ENCODE results near the gene VOPP1.
A peak's percentile ranks its signal among the peaks of the same experiment; 100 is the strongest.
"Not testable (repeated sequence)": the region's sequence is repeated elsewhere in the genome, so short reads cannot be mapped to it uniquely, and the experiment has no call there.

The VOPP1 gene

GRCh38 chr7:55572378-55573233 is at the start of gene VOPP1:
Gene VOPP1 (minus strand): TSS chr7:55572502. CDS start chr7:55572324, 178 bp downstream.
- H3K4me1 ChIP-seq (ENCODE audit: control insufficient read depth, low read length): peaks cover 56% of the 10 kb centered on the region
- no peaks in the 10 kb centered on the region for H3K9me3 ChIP-seq (ENCODE audit: control insufficient read depth, insufficient read depth, low read length)
- H3K4me2 ChIP-seq (ENCODE audit: low read length): peak within 1 kb of the TSS; percentile 81
- H3K36me3 ChIP-seq (ENCODE audit: control insufficient read depth, low read length): peaks cover 10% of the 10 kb centered on the region
- H3K9me2 ChIP-seq (replicated peaks; ENCODE audit: control insufficient read depth, low read length): no peaks in the 10 kb centered on the region
- H3K4me3 ChIP-seq (ENCODE audit: low read length): peak within 1 kb of the TSS; percentile 90
- peaks cover 20% of the 10 kb centered on the region for H4K20me1 ChIP-seq (ENCODE audit: control insufficient read depth, insufficient read depth, low read depth, low read length)
- peaks cover 16% of the 10 kb centered on the region for H3F3A ChIP-seq (ENCODE audit: control insufficient read depth, insufficient read depth)
- peaks cover 45% of the 10 kb centered on the region for H3K79me2 ChIP-seq (ENCODE audit: control insufficient read depth, low read length)
- TF ChIP-seq EZH2phosphoT487 (IDR thresholded peaks at IDR 0.05; ENCODE audit: borderline replicate concordance, low read length) (no peak), CTCF (IDR thresholded peaks at IDR 0.05; ENCODE audit: low read depth, low read length, poor library complexity, severe bottlenecking) (no peak)
- peak within 1 kb of the TSS; percentile 69 for H3K27ac ChIP-seq (ENCODE audit: low read depth, low read length)
- no peaks in the 10 kb centered on the region for H3K27me3 ChIP-seq (ENCODE audit: control insufficient read depth, low read length)

GRCh38 chr7:55618913-55619312 is 46.6 kb upstream of the VOPP1 start:
- Histone ChIP-seq H3K9me3 (ENCODE audit: control insufficient read depth, insufficient read depth, low read length) (peaks cover 6% of the 10 kb centered on the region; the same call in 1 of the 2 replicates), H4K20me1 (ENCODE audit: control insufficient read depth, insufficient read depth, low read depth, low read length) (no peaks in the 10 kb centered on the region), H3K4me3 (ENCODE audit: low read length) (no peak overlapping the region), H3K9me2 (replicated peaks; ENCODE audit: control insufficient read depth, low read length) (no peaks in the 10 kb centered on the region), H3K36me3 (ENCODE audit: control insufficient read depth, low read length) (no peaks in the 10 kb centered on the region), H3K4me2 (ENCODE audit: low read length) (no peak overlapping the region), H3K27me3 (ENCODE audit: control insufficient read depth, low read length) (0 out of 2 replicates have a peak, but pooled peaks cover 6% of the 10 kb centered on the region), H3K4me1 (ENCODE audit: control insufficient read depth, low read length) (no peaks in the 10 kb centered on the region), H3K79me2 (ENCODE audit: control insufficient read depth, low read length) (no peaks in the 10 kb centered on the region), H3K27ac (ENCODE audit: low read depth, low read length) (no peak overlapping the region), H3F3A (ENCODE audit: control insufficient read depth, insufficient read depth) (no peaks in the 10 kb centered on the region)
- TF ChIP-seq CTCF (IDR thresholded peaks at IDR 0.05; ENCODE audit: low read depth, low read length, poor library complexity, severe bottlenecking): no peak
- TF ChIP-seq EZH2phosphoT487 (IDR thresholded peaks at IDR 0.05; ENCODE audit: borderline replicate concordance, low read length): no peak

DNA sequence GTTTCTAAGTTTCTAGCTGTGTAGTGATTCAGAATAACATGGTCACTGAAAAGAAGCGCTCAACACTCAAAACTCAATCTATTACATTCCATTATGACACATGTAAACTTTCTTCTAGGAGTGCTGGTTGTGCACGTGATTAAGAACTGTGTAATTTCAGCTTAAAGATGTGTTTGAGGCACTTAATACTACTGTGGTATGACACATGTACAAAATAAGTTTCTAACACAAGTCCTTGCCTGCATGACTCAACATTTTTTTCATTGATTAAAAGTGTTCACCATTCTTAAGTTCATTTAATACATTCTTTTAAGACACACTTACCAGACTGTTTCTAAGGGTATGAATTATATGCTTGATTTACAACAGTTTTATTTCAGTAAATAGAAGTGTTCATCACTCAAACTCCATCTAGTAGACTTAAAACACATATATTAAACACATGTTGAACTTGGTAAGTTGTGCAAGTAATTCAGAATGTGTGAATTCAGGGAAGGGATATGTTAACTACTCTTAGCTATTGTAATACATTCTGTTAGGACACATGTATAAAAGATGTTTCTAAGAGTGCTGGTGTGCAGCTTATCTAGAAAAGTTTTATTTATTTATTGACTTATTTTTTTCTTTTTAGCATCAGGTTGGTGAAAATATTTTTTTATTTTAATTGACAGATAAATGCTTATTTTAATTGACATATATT is 42.2 kb upstream of the VOPP1 start:
- H3K9me2 ChIP-seq (replicated peaks; ENCODE audit: control insufficient read depth, low read length); H3K4me1 ChIP-seq (ENCODE audit: control insufficient read depth, low read length); H3K4me3 ChIP-seq (ENCODE audit: low read length); H3K36me3 ChIP-seq (ENCODE audit: control insufficient read depth, low read length); H4K20me1 ChIP-seq (ENCODE audit: control insufficient read depth, insufficient read depth, low read depth, low read length); H3F3A ChIP-seq (ENCODE audit: control insufficient read depth, insufficient read depth); H3K27ac ChIP-seq (ENCODE audit: low read depth, low read length); H3K9me3 ChIP-seq (ENCODE audit: control insufficient read depth, insufficient read depth, low read length); H3K27me3 ChIP-seq (ENCODE audit: control insufficient read depth, low read length); H3K79me2 ChIP-seq (ENCODE audit: control insufficient read depth, low read length); H3K4me2 ChIP-seq (ENCODE audit: low read length): not testable (repeated sequence)

GRCh38 chr7:55609726-55610125 is 37.4 kb upstream of the VOPP1 start:
- H3F3A ChIP-seq (ENCODE audit: control insufficient read depth, insufficient read depth); H3K4me3 ChIP-seq (ENCODE audit: low read length); H3K4me2 ChIP-seq (ENCODE audit: low read length); H3K9me2 ChIP-seq (replicated peaks; ENCODE audit: control insufficient read depth, low read length); H3K27me3 ChIP-seq (ENCODE audit: control insufficient read depth, low read length); H3K36me3 ChIP-seq (ENCODE audit: control insufficient read depth, low read length); H3K4me1 ChIP-seq (ENCODE audit: control insufficient read depth, low read length); H3K27ac ChIP-seq (ENCODE audit: low read depth, low read length); H3K79me2 ChIP-seq (ENCODE audit: control insufficient read depth, low read length); H4K20me1 ChIP-seq (ENCODE audit: control insufficient read depth, insufficient read depth, low read depth, low read length); H3K9me3 ChIP-seq (ENCODE audit: control insufficient read depth, insufficient read depth, low read length): not testable (repeated sequence)

GRCh38 chr7:55605661-55606060 is 33.4 kb upstream of the VOPP1 start:
- not testable (repeated sequence) for H3K27ac ChIP-seq (ENCODE audit: low read depth, low read length); H3K36me3 ChIP-seq (ENCODE audit: control insufficient read depth, low read length); H3K4me1 ChIP-seq (ENCODE audit: control insufficient read depth, low read length); H3K4me3 ChIP-seq (ENCODE audit: low read length); H3K9me2 ChIP-seq (replicated peaks; ENCODE audit: control insufficient read depth, low read length); H3K79me2 ChIP-seq (ENCODE audit: control insufficient read depth, low read length); H3K9me3 ChIP-seq (ENCODE audit: control insufficient read depth, insufficient read depth, low read length); H4K20me1 ChIP-seq (ENCODE audit: control insufficient read depth, insufficient read depth, low read depth, low read length); H3K27me3 ChIP-seq (ENCODE audit: control insufficient read depth, low read length); H3F3A ChIP-seq (ENCODE audit: control insufficient read depth, insufficient read depth); H3K4me2 ChIP-seq (ENCODE audit: low read length)

Measured in DOHH2 (cell line).